HCT116 (cell line): ENCODE data around the gene C14orf132. TPM values are rescaled to one million over a fixed set of nuclear protein-coding genes. Genes with fewer than 3 reads are reported as not detected.

ENCODE experiments used
- ATAC-seq: fragments of 200-7000 bp; cut with Tn5 transposase; 2 replicates; pipeline ENCODE4 v1.9.1; 2020; ENCODE audit warnings: mild to moderate bottlenecking, moderate library complexity
- BruUV-seq: library from RNA; stranded (reverse); fragments of 400-500 nt; replicated peaks from 2 replicates; lab custom pipeline; 2021; lab: Mats Ljungman, UMichigan
- CTCF ChIA-PET: fragments of 300-600 bp; sonication (Branson Sonifier 250); formaldehyde crosslinking; loops from one replicate; lab custom pipeline; 2021; ENCODE audit warnings: antibody characterized with exemption; lab: Charles Lee
- POLR2A ChIA-PET: fragments of 300-600, 350-600 bp; sonication (Branson Sonifier 250); formaldehyde crosslinking; loops from one replicate; lab custom pipeline; 2021; ENCODE audit warnings: antibody characterized with exemption; lab: Charles Lee
- RAD21 ChIA-PET, 2 experiments: fragments of 300-600 bp; sonication (Branson Sonifier 250); formaldehyde crosslinking; loops; one replicate each; lab custom pipeline; 2023; ENCODE audit warnings: low total read pairs in 2 of 2; ENCODE audit not compliant: uncharacterized antibody in 2 of 2, unreplicated experiment in 2 of 2, low non-redundant PET in 1 of 2; lab: Charles Lee
- DNase-seq: peaks from one replicate; pipeline ENCODE4 v3.0.0-alpha.2; 2010; ENCODE audit warnings: low read depth, low spot score
- H2AFZ ChIP-seq: fragments of 200-600 bp; shearing (Covaris generic), sonication (generic); 2 replicates; pipeline ENCODE4 v1.6.1; 2017; ENCODE audit warnings: low read depth, mixed run types, mixed read lengths, antibody characterized with exemption, low read length; ENCODE audit not compliant: poor library complexity, severe bottlenecking
- H3K27ac ChIP-seq: 2 replicates; pipeline ENCODE4 v1.5.1; 2012; ENCODE audit warnings: low read depth, low read length
- H3K27me3 ChIP-seq: fragments of 200-600 bp; sonication (generic); 2 replicates; pipeline ENCODE4 v1.6.1; 2016; ENCODE audit warnings: mixed run types, low read length, mixed read lengths; ENCODE audit not compliant: insufficient read depth
- H3K36me3 ChIP-seq, 2 experiments: fragments of 200-500 bp in 1 of 2; fragments of 200-600 bp in 1 of 2; sonication (Bioruptor generic) in 1 of 2; sonication (generic) in 1 of 2; 2 replicates each; pipeline versions ENCODE4 v1.5.1 to v1.6.1; 2014 to 2016; ENCODE audit warnings: low read length in 2 of 2, inconsistent platforms in 1 of 2, mixed read lengths in 1 of 2, mixed run types in 1 of 2; ENCODE audit not compliant: insufficient read depth in 2 of 2, control insufficient read depth in 1 of 2
- H3K4me1 ChIP-seq, 2 experiments: fragments of 200-600 bp in 1 of 2; sonication (generic) in 1 of 2; 2 replicates each; pipeline versions ENCODE4 v1.5.1 to v1.6.1; 2012 to 2017; ENCODE audit warnings: low read length in 2 of 2, inconsistent platforms in 1 of 2, mild to moderate bottlenecking in 1 of 2, mixed read lengths in 1 of 2, mixed run types in 1 of 2, moderate library complexity in 1 of 2; ENCODE audit not compliant: insufficient read depth in 2 of 2, control insufficient read depth in 1 of 2
- H3K4me2 ChIP-seq: fragments of 200-600 bp; sonication (generic); 2 replicates; pipeline ENCODE4 v1.6.1; 2017; ENCODE audit warnings: mixed run types, low read length, mixed read lengths
- H3K4me3 ChIP-seq, 2 experiments: fragments of 200-600 bp in 1 of 2; sonication (generic) in 1 of 2; replicated peaks in 1 of 2; 2 replicates each; pipeline ENCODE4 v1.5.1; 2011 to 2016; ENCODE audit warnings: low read length in 2 of 2, control low read depth in 1 of 2, low read depth in 1 of 2, mild to moderate bottlenecking in 1 of 2, mixed read lengths in 1 of 2, mixed run types in 1 of 2
- H3K79me2 ChIP-seq: fragments of 200-600 bp; sonication (generic); 2 replicates; pipeline ENCODE4 v1.6.1; 2017; ENCODE audit warnings: mild to moderate bottlenecking, mixed run types, low read length, moderate library complexity, mixed read lengths; ENCODE audit not compliant: insufficient read depth
- H3K9ac ChIP-seq: fragments of 200-600 bp; sonication (generic); 2 replicates; pipeline ENCODE4 v1.6.1; 2016; ENCODE audit warnings: low read length, mixed read lengths
- H3K9me2 ChIP-seq: fragments of 200-600 bp; sonication (generic), shearing (Covaris generic); 2 replicates; pipeline ENCODE4 v1.6.1; 2017; ENCODE audit warnings: mixed run types, mild to moderate bottlenecking, moderate library complexity; ENCODE audit not compliant: insufficient read depth
- H3K9me3 ChIP-seq, 2 experiments: fragments of 200-500 bp in 1 of 2; fragments of 200-600 bp in 1 of 2; sonication (Bioruptor generic) in 1 of 2; sonication (generic) in 1 of 2; 2 replicates each; pipeline ENCODE4 v1.6.1; 2014 to 2017; ENCODE audit warnings: low read length in 2 of 2, mixed read lengths in 2 of 2, inconsistent platforms in 1 of 2, low read depth in 1 of 2, mild to moderate bottlenecking in 1 of 2, mixed run types in 1 of 2, moderate library complexity in 1 of 2; ENCODE audit not compliant: control insufficient read depth in 1 of 2, insufficient read depth in 1 of 2
- H4K20me1 ChIP-seq: fragments of 200-600 bp; sonication (generic), shearing (Covaris generic); 2 replicates; pipeline ENCODE4 v1.6.1; 2017; ENCODE audit warnings: mixed run types, mild to moderate bottlenecking, moderate library complexity; ENCODE audit not compliant: insufficient read depth
- CBX3 ChIP-seq: IDR thresholded peaks from 2 replicates; pipeline ENCODE4 v1.6.1; 2012; ENCODE audit warnings: low read depth
- CEBPB ChIP-seq: IDR thresholded peaks from 2 replicates; pipeline ENCODE4 v1.6.1; 2012; ENCODE audit warnings: low read depth
- CTCF ChIP-seq, 3 experiments: fragments of 200-600 bp in 1 of 3; sonication (generic) in 1 of 3; IDR thresholded peaks in 2 of 3; conservative IDR thresholded peaks in 1 of 3; 2 replicates each; pipeline ENCODE4 v1.5.1; 2012 to 2017; ENCODE audit warnings: low read depth in 2 of 3, low read length in 2 of 3, antibody characterized with exemption in 1 of 3, borderline replicate concordance in 1 of 3, control low read depth in 1 of 3, mild to moderate bottlenecking in 1 of 3, mixed read lengths in 1 of 3, mixed run types in 1 of 3, moderate library complexity in 1 of 3; ENCODE audit not compliant: insufficient read depth in 1 of 3
- ELF1 ChIP-seq: IDR thresholded peaks from 2 replicates; pipeline ENCODE4 v1.6.1; 2012; ENCODE audit warnings: low read depth, borderline replicate concordance
- JUND ChIP-seq: IDR thresholded peaks from 2 replicates; pipeline ENCODE4 v1.6.1; 2012
- POLR2A ChIP-seq: IDR thresholded peaks from 2 replicates; pipeline ENCODE4 v1.7.0; 2011; ENCODE audit warnings: borderline replicate concordance; ENCODE audit not compliant: insufficient read depth, insufficient read length; ENCODE audit errors: extremely low read depth
- POLR2AphosphoS5 ChIP-seq: IDR thresholded peaks from 2 replicates; pipeline ENCODE4 v1.6.1; 2011; ENCODE audit warnings: mild to moderate bottlenecking, low read depth, low read length, moderate library complexity
- SRF ChIP-seq: IDR thresholded peaks from 2 replicates; pipeline ENCODE4 v1.6.1; 2012; ENCODE audit warnings: low read depth
- TCF7L2 ChIP-seq: IDR thresholded peaks from 2 replicates; pipeline ENCODE4 v1.7.0; 2011; ENCODE audit warnings: borderline replicate concordance, inconsistent platforms; ENCODE audit not compliant: insufficient read depth, insufficient read length; ENCODE audit errors: extremely low read depth
- YY1 ChIP-seq: IDR thresholded peaks from 2 replicates; pipeline ENCODE4 v1.6.1; 2011; ENCODE audit warnings: low read length, low read depth, moderate library complexity, mild to moderate bottlenecking; ENCODE audit not compliant: insufficient replicate concordance; ENCODE audit errors: extremely low read depth
- ZFX ChIP-seq: fragments of 450-650 bp; IDR thresholded peaks from 2 replicates; pipeline ENCODE4 v1.6.1; 2017
- ZNF274 ChIP-seq: fragments of 200-500 bp; sonication (Bioruptor generic); IDR thresholded peaks from 2 replicates; pipeline ENCODE4 v1.6.1; 2014; ENCODE audit warnings: mild to moderate bottlenecking, low read depth, low read length, inconsistent platforms
- intact Hi-C: fragments of 100-400 bp; cut with micrococcal nuclease; formaldehyde crosslinking; loops from 2 replicates; pipeline ENCODE4 v1.10.0; 2022
- total RNA-seq: library from RNA; stranded (reverse); gene quantifications from one replicate; pipeline ENCODE4 v1.2.1, GENCODE V29; 2021; ENCODE audit not compliant: unreplicated experiment
- TF ChIP-seq, protein P1 (sequence below): IDR thresholded peaks from 2 replicates; pipeline ENCODE4 v1.6.1; 2012
- TF ChIP-seq, protein P2 (sequence below): IDR thresholded peaks from 2 replicates; pipeline ENCODE4 v1.6.1; 2012

C14orf132 gene
- total RNA-seq, 1 experiment from 2014 or later: 3.4 TPM

GRCh38 chr14:96081767-96082400 lies 42.7 kb downstream of the C14orf132 start:
- CTCF ChIA-PET: interaction anchor here (1.2 kb wide), 1 partner anchor 19 kb away, joined by 3 read pairs; no protein-coding TSS in a partner anchor

DNA sequence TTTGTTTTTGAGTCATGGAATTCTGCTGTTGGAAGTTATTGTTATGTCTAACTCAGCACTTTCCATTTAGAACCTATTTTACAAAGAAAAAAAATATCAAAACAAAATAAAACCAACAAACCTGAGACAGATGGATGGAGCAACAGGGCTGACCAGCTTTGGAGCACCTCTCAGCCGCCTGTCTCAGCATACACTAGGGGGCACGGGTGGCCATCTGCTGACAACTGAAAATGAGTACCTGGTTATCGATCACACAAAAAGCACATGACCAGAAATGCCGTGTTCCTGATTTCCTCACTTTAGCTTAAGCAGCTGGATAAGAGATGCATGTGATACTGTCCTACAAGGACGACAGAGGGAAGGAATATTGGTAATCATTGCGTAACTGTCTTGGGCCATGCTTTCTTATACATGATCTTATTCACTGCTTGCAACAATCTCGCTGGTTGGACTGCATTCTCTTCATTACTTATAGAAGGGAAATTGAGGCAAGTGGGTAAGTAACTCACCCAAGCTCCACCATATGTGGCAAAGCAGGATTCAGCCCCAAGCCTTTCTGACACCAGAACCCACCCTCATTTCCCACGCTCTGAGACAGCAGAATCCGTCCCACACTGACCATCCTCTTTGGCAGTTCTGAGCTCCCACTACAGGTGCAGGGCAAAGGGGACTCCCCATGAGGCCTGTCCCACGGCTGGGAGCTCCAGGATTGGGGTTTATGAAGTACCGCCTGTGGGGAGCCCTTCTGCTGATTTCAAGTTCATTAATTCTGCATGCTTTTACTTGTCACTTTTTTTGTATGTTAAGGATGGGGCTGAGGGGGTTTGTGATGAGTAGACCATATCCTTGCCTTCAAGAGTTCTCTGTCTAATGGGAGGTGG lies 43.5 kb downstream of the C14orf132 start:
- Histone ChIP-seq H3K79me2 (no peaks in the 10 kb centered on the region), H3K9ac (no peak overlapping the region), H3K4me3 (no peak overlapping the region), H3K27ac (no peak overlapping the region), H3K4me2 (no peak overlapping the region), H3K9me3 (no peaks in the 10 kb centered on the region), H3K9me2 (no peaks in the 10 kb centered on the region), H2AFZ (no peak overlapping the region), H3K27me3 (no peaks in the 10 kb centered on the region), H3K36me3 (no peaks in the 10 kb centered on the region; a peak in 1 of 4 replicates), H3K4me1 (peaks cover 11 to 30% of the 10 kb centered on the region in 2 experiments), H4K20me1 (no peaks in the 10 kb centered on the region)
- RAD21 ChIA-PET: no interaction called here
- ATAC-seq (no peak), DNase-seq (no peak)
- no TSS peak for BruUV-seq
- CTCF ChIA-PET: interaction anchor here (1.2 to 1.4 kb wide), 2 partner anchors 12 to 18 kb away, joined by 3 read pairs; no protein-coding TSS in a partner anchor
- intact Hi-C loops: no loop called here
- POLR2A ChIA-PET: no interaction called here
- TF ChIP-seq, protein P1, sequence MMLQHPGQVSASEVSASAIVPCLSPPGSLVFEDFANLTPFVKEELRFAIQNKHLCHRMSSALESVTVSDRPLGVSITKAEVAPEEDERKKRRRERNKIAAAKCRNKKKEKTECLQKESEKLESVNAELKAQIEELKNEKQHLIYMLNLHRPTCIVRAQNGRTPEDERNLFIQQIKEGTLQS: no peak
- no peak for TF ChIP-seq POLR2AphosphoS5
- TF ChIP-seq TCF7L2: no peak
- TF ChIP-seq YY1: no peak
- TF ChIP-seq ELF1: no peak
- no peak for TF ChIP-seq CTCF (IDR thresholded peaks at IDR 0.05 in 2 of 3, conservative IDR thresholded peaks at IDR 0.05 in 1 of 3; ENCODE audit: borderline replicate concordance in 1 of 3, insufficient read depth in 1 of 3, low read depth in 2 of 3, low read length in 2 of 3)
- TF ChIP-seq CBX3: no peak
- TF ChIP-seq JUND: no peak
- TF ChIP-seq SRF: no peak
- TF ChIP-seq ZNF274: no peak
- TF ChIP-seq CEBPB: no peak

More at GRCh38 chr14:96081767-96082400, 42.7 kb downstream of the C14orf132 start:
- H3K9me3 ChIP-seq: no peaks in the 10 kb centered on the region
- no peaks in the 10 kb centered on the region for H4K20me1 ChIP-seq
- no peaks in the 10 kb centered on the region for H3K27me3 ChIP-seq
- intact Hi-C loops: no loop called here
- POLR2A ChIA-PET: no interaction called here
- no peak overlapping the region for H3K4me2 ChIP-seq
- RAD21 ChIA-PET: no interaction called here
- no peak overlapping the region for H3K27ac ChIP-seq
- no peaks in the 10 kb centered on the region for H3K36me3 ChIP-seq
- no peak for ATAC-seq
- no peaks in the 10 kb centered on the region for H3K79me2 ChIP-seq
- H2AFZ ChIP-seq: no peak overlapping the region
- no peaks in the 10 kb centered on the region for H3K9me2 ChIP-seq
- DNase-seq: no peak
- no peak for TF ChIP-seq ZFX
- TF ChIP-seq, protein P2, sequence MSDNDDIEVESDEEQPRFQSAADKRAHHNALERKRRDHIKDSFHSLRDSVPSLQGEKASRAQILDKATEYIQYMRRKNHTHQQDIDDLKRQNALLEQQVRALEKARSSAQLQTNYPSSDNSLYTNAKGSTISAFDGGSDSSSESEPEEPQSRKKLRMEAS: no peak
- TF ChIP-seq POLR2A: no peak
- no peak for TF ChIP-seq POLR2AphosphoS5
- TF ChIP-seq ELF1: no peak
- no peak for TF ChIP-seq SRF
- TF ChIP-seq, protein P1: no peak
- no TSS peak for BruUV-seq
- no peak overlapping the region for H3K9ac ChIP-seq
- peaks cover 11 to 27% of the 10 kb centered on the region in 2 experiments for H3K4me1 ChIP-seq
- no peak overlapping the region for H3K4me3 ChIP-seq
